Measurements from ENCODE around the gene HAUS8.
"Not testable (repeated sequence)": the region's sequence is repeated elsewhere in the genome, so short reads cannot be mapped to it uniquely, and the experiment has no call there.

HAUS8 gene

GRCh38 chr19:17101686-17102628, 26.7 kb upstream of the HAUS8 start:
- DNase-seq (ENCODE audit: low read depth, low spot score): no peak

- DNase-seq (ENCODE audit: low read depth, low spot score): peak; percentile 58
Measured at GRCh38 chr19:17098326-17098725, 23.1 kb upstream of the HAUS8 start.

- DNase-seq (ENCODE audit: low read depth, low spot score): peak; percentile 60
Measured at GRCh38 chr19:17097593-17098126, 22.4 kb upstream of the HAUS8 start.

GRCh38 chr19:17095141-17095919, 20.1 kb upstream of the HAUS8 start:
- no peak for DNase-seq (ENCODE audit: low read depth, low spot score)

- not testable (repeated sequence) for DNase-seq (ENCODE audit: low read depth, low spot score)
Measured at GRCh38 chr19:17094694-17095093, 19.4 kb upstream of the HAUS8 start.

- DNase-seq (ENCODE audit: low read depth, low spot score): no peak
Measured at GRCh38 chr19:17092696-17093095, 17.4 kb upstream of the HAUS8 start.

GRCh38 chr19:17091758-17092333, 16.6 kb upstream of the HAUS8 start:
- DNase-seq (ENCODE audit: low read depth, low spot score): no peak

GRCh38 chr19:17090583-17090982, 15.3 kb upstream of the HAUS8 start:
- DNase-seq (ENCODE audit: low read depth, low spot score): no peak

GRCh38 chr19:17088552-17088951, 13.3 kb upstream of the HAUS8 start:
- no peak for DNase-seq (ENCODE audit: low read depth, low spot score)

GRCh38 chr19:17086834-17087233, 11.6 kb upstream of the HAUS8 start:
- DNase-seq (ENCODE audit: low read depth, low spot score): no peak

- DNase-seq (ENCODE audit: low read depth, low spot score): no peak
Measured at GRCh38 chr19:17086120-17086519, 10.9 kb upstream of the HAUS8 start.

- DNase-seq (ENCODE audit: low read depth, low spot score): no peak
Measured at GRCh38 chr19:17081672-17082630, 6.7 kb upstream of the HAUS8 start.

GRCh38 chr19:17080440-17080801, 5.2 kb upstream of the HAUS8 start:
- DNase-seq (ENCODE audit: low read depth, low spot score): no peak

GRCh38 chr19:17079710-17080439, 4.6 kb upstream of the HAUS8 start:
- DNase-seq (ENCODE audit: low read depth, low spot score): peak; percentile 69

GRCh38 chr19:17078920-17079709, 3.9 kb upstream of the HAUS8 start:
- peak; percentile 45 for DNase-seq (ENCODE audit: low read depth, low spot score)

GRCh38 chr19:17078036-17078919, 3.0 kb upstream of the HAUS8 start:
- no peak for DNase-seq (ENCODE audit: low read depth, low spot score)

GRCh38 chr19:17077447-17078028, 2.3 kb upstream of the HAUS8 start:
- no peak for DNase-seq (ENCODE audit: low read depth, low spot score)

GRCh38 chr19:17076543-17076991, 1.3 kb upstream of the HAUS8 start:
- DNase-seq (ENCODE audit: low read depth, low spot score): no peak

All from ELF-1 (cell line).